Sigmoid colon (tissue), 7 donors: Measurements from ENCODE around the gene NLRC5. TPM values are rescaled to one million over a fixed set of nuclear protein-coding genes. Genes with fewer than 3 reads are reported as not detected.

ENCODE experiments used
- DNase-seq: peaks from one replicate; pipeline ENCODE4 v3.0.0-alpha.2; 2019
- H3K27ac ChIP-seq, 4 donors: fragments of 200-600 bp; sonication (generic); one replicate each; pipeline ENCODE4 v1.5.1; 2016 to 2019; ENCODE audit warnings: mild to moderate bottlenecking in 1 of 4
- H3K27me3 ChIP-seq, 3 donors: fragments of 200-600 bp; sonication (generic); one replicate each; pipeline ENCODE4 v1.5.1; 2019; ENCODE audit warnings: mild to moderate bottlenecking in 1 of 3
- H3K36me3 ChIP-seq, 4 donors: fragments of 200-600 bp; sonication (generic); one replicate each; pipeline ENCODE4 v1.5.1; 2016 to 2019
- H3K4me1 ChIP-seq, 4 donors: fragments of 200-600 bp; sonication (generic); one replicate each; pipeline ENCODE4 v1.5.1; 2017 to 2019
- H3K4me3 ChIP-seq, 4 donors: fragments of 200-600 bp; sonication (generic); one replicate each; pipeline ENCODE4 v1.5.1; 2017 to 2019; ENCODE audit warnings: mild to moderate bottlenecking in 2 of 4, moderate library complexity in 1 of 4
- H3K9me3 ChIP-seq, 4 donors: fragments of 200-600 bp in 3 of 4; sonication (generic) in 3 of 4; one replicate each; pipeline versions ENCODE4 v1.5.1 to v1.6.1; 2013 to 2019
- CTCF ChIP-seq, 4 experiments: fragments of 450-650 bp in 3 of 4; fragments of 200-600 bp in 1 of 4; IDR thresholded peaks; one replicate each; pipeline ENCODE4 v1.5.1; 2016 to 2019; ENCODE audit warnings: antibody characterized with exemption in 4 of 4, mild to moderate bottlenecking in 3 of 4, moderate library complexity in 2 of 4
- EP300 ChIP-seq, 4 donors: sonication (generic); formaldehyde crosslinking; IDR thresholded peaks; one replicate each; pipeline ENCODE4 v1.6.1; 2017; ENCODE audit warnings: antibody characterized with exemption in 4 of 4
- POLR2A ChIP-seq, 2 donors: fragments of 450-650 bp; IDR thresholded peaks; one replicate each; pipeline ENCODE4 v1.6.1; 2016; ENCODE audit warnings: antibody characterized with exemption in 2 of 2, mild to moderate bottlenecking in 2 of 2, moderate library complexity in 2 of 2
- POLR2AphosphoS5 ChIP-seq, 4 donors: sonication (generic); formaldehyde crosslinking; IDR thresholded peaks; one replicate each; pipeline ENCODE4 v1.6.1; 2017; ENCODE audit warnings: antibody characterized with exemption in 4 of 4
- WGBS, 2 donors: extraction: QIAGEN DNeasy Blood & Tissue Kit; methylation state at CpG; one replicate each; pipeline ENCODE4 v1.1.7; 2013; 5-methylcytosine and 5-hydroxymethylcytosine counted together
- intact Hi-C: fragments of 100-400 bp; cut with DNase I; formaldehyde crosslinking; loops from one replicate; pipeline ENCODE4 v1.15.1; 2023
- polyA plus RNA-seq, 3 donors: library from polyadenylated mRNA; stranded (reverse); fragments of 200-250 nt; gene quantifications; one replicate each; pipeline ENCODE4 v1.2.3, GENCODE V29; 2013
- total RNA-seq, 4 donors: library from RNA; depleted of rRNA; stranded (reverse); fragments of >200 nt; gene quantifications; one replicate each; pipeline ENCODE4 v1.1.0, GENCODE V29; 2016
- donor health status: healthy with polysubstance abuse.
- donor health status: Bipolar disorder and iron deficiency.
- donor health status: healthy.

The NLRC5 gene
- total and polyA plus RNA-seq, 7 donors, result 9.5 to 119 (median 19.5) TPM

- H3K9me3 ChIP-seq, result no peaks in the 10 kb centered on the region
- no peak for DNase-seq
- TF ChIP-seq POLR2A (IDR thresholded peaks at IDR 0.05) (no peak), EP300 (IDR thresholded peaks at IDR 0.05) (no peak), POLR2AphosphoS5 (IDR thresholded peaks at IDR 0.05) (no peak), CTCF (IDR thresholded peaks at IDR 0.05) (no peak)
- intact Hi-C loops, result no loop called here
- H3K27me3 ChIP-seq, result no peaks in the 10 kb centered on the region
- no peak overlapping the region for H3K4me3 ChIP-seq
- no peak overlapping the region for H3K27ac ChIP-seq
- peaks cover 0 to 8% (median 0%) of the 10 kb centered on the region in 4 donors for H3K36me3 ChIP-seq
- H3K4me1 ChIP-seq, result peaks cover 0 to 15% (median 12%) of the 10 kb centered on the region in 4 donors
- WGBS, 2 donors, result 93 to 96% methylated on average over 5 of the region's 5 CpGs
Measured at GRCh38 chr16:57113664-57114063, 124.3 kb downstream of the NLRC5 start.

GRCh38 chr16:57115168-57115513 is 125.8 kb downstream of the NLRC5 start:
- peaks cover 0 to 15% (median 12%) of the 10 kb centered on the region in 4 donors for H3K4me1 ChIP-seq
- H3K9me3 ChIP-seq, result no peaks in the 10 kb centered on the region
- peaks cover 0 to 19% (median 0%) of the 10 kb centered on the region in 4 donors for H3K36me3 ChIP-seq
- 74 to 79% methylated on average over 10 of the region's 10 CpGs for WGBS, 2 donors
- H3K27ac ChIP-seq, result peak overlapping the region in 2 of 4 donors; percentile 66 to 78
- DNase-seq, result no peak
- no peak for TF ChIP-seq EP300 (IDR thresholded peaks at IDR 0.05)
- no peak for TF ChIP-seq CTCF (IDR thresholded peaks at IDR 0.05)
- TF ChIP-seq POLR2AphosphoS5 (IDR thresholded peaks at IDR 0.05), result no peak
- TF ChIP-seq POLR2A (IDR thresholded peaks at IDR 0.05), result no peak
- H3K27me3 ChIP-seq, result no peaks in the 10 kb centered on the region
- intact Hi-C loops, result no loop called here
- peak overlapping the region in 1 of 4 donors; percentile 25 for H3K4me3 ChIP-seq

- peak; percentile 78 for DNase-seq
- WGBS, 2 donors, result 78 to 80% methylated on average over 25 of the region's 25 CpGs
- TF ChIP-seq POLR2AphosphoS5 (IDR thresholded peaks at IDR 0.05) (peak in 1 of 4 donors; percentile 51), EP300 (IDR thresholded peaks at IDR 0.05) (no peak)
- Histone ChIP-seq H3K9me3 (no peaks in the 10 kb centered on the region), H3K27ac (peak overlapping the region in 3 of 4 donors; percentile 27 to 78 (median 66)), H3K4me1 (peaks cover 0 to 15% (median 12%) of the 10 kb centered on the region in 4 donors), H3K4me3 (peak overlapping the region in 2 of 4 donors; percentile 7 to 25), H3K27me3 (no peaks in the 10 kb centered on the region), H3K36me3 (peaks cover 0 to 22% (median 0%) of the 10 kb centered on the region in 4 donors)
- intact Hi-C loops, result no loop called here
Measured at GRCh38 chr16:57115514-57116182, 126.3 kb downstream of the NLRC5 start.

GRCh38 chr16:57118461-57119084 is 129.2 kb downstream of the NLRC5 start:
- Histone ChIP-seq H3K27ac (no peak overlapping the region), H3K27me3 (no peaks in the 10 kb centered on the region), H3K4me3 (no peak overlapping the region), H3K9me3 (no peaks in the 10 kb centered on the region), H3K36me3 (peaks cover 0 to 46% (median 6%) of the 10 kb centered on the region in 4 donors), H3K4me1 (peaks cover 0 to 15% (median 12%) of the 10 kb centered on the region in 4 donors)
- DNase-seq, result no peak
- intact Hi-C loops, result no loop called here
- no peak for TF ChIP-seq CTCF (IDR thresholded peaks at IDR 0.05)
- TF ChIP-seq POLR2AphosphoS5 (IDR thresholded peaks at IDR 0.05), result no peak
- WGBS, 2 donors, result 94 to 98% methylated on average over 2 of the region's 2 CpGs

GRCh38 chr16:57123216-57123973 is 134.0 kb downstream of the NLRC5 start:
- no peak for DNase-seq
- no peak for TF ChIP-seq EP300 (IDR thresholded peaks at IDR 0.05)
- intact Hi-C loops, result no loop called here
- Histone ChIP-seq H3K36me3 (peaks cover 0 to 46% (median 7%) of the 10 kb centered on the region in 4 donors), H3K27ac (no peak overlapping the region), H3K9me3 (no peaks in the 10 kb centered on the region), H3K4me1 (no peaks in the 10 kb centered on the region), H3K27me3 (no peaks in the 10 kb centered on the region), H3K4me3 (no peak overlapping the region)
- 88 to 93% methylated on average over 7 of the region's 7 CpGs for WGBS, 2 donors
